HEK293 (cell line): ENCODE results near the gene CWF19L1.

Source experiments
- CTCF ChIA-PET: fragments of 350-600 bp; formaldehyde crosslinking; extraction: SDS; loops from one replicate; lab custom pipeline; 2021; ENCODE audit warnings: antibody characterized with exemption; lab: Yijun Ruan, JAX
- POLR2A ChIA-PET: fragments of 300-600 bp; formaldehyde crosslinking; extraction: SDS; loops from one replicate; lab custom pipeline; 2020; ENCODE audit warnings: antibody characterized with exemption, inconsistent platforms; lab: Yijun Ruan, JAX
- H3K27ac ChIP-seq: fragments of 200-500 bp; sonication (Bioruptor generic); 2 replicates; pipeline ENCODE4 v1.5.1; 2014; ENCODE audit warnings: low read depth, low read length, control low read depth, inconsistent platforms; ENCODE audit errors: extremely low read depth
- H3K36me3 ChIP-seq, 2 experiments: fragments of 200-500 bp in 1 of 2; sonication (Bioruptor generic) in 1 of 2; 1 replicate in 1 of 2; 2 replicates in 1 of 2; pipeline ENCODE4 v1.5.1; 2014 to 2017; ENCODE audit warnings: inconsistent platforms in 2 of 2, low read length in 2 of 2; ENCODE audit not compliant: control insufficient read depth in 2 of 2, insufficient read depth in 1 of 2
- H3K4me1 ChIP-seq: fragments of 200-500 bp; sonication (Bioruptor generic); 2 replicates; pipeline ENCODE4 v1.5.1; 2014; ENCODE audit warnings: mild to moderate bottlenecking, low read length, inconsistent platforms; ENCODE audit not compliant: control insufficient read depth, insufficient read depth
- H3K4me3 ChIP-seq: 2 replicates; pipeline ENCODE4 v1.5.1; 2011; ENCODE audit warnings: low read depth, mild to moderate bottlenecking, control low read depth, low read length, moderate library complexity
- H3K9me3 ChIP-seq: fragments of 200-500 bp; sonication (Bioruptor generic); 2 replicates; pipeline ENCODE4 v1.5.1; 2014; ENCODE audit warnings: low read depth, low read length, inconsistent platforms; ENCODE audit not compliant: control insufficient read depth, insufficient read depth
- HOXD13 ChIP-seq: sonication (generic); formaldehyde crosslinking; IDR thresholded peaks from 2 replicates; pipeline ENCODE4 v1.8.0; 2022; ENCODE audit warnings: missing genetic modification reagents, borderline replicate concordance
- KLF7 ChIP-seq: fragments of 450-650 bp; formaldehyde crosslinking; IDR thresholded peaks from 2 replicates; pipeline ENCODE4 v1.5.1; 2016; ENCODE audit warnings: missing biosample characterization, missing genetic modification characterization, borderline replicate concordance
- PRDM1 ChIP-seq: fragments of 450-650 bp; formaldehyde crosslinking; IDR thresholded peaks from 2 replicates; pipeline ENCODE4; 2016; ENCODE audit warnings: missing biosample characterization, missing genetic modification characterization
- ZBTB17 ChIP-seq: fragments of 450-650 bp; formaldehyde crosslinking; IDR thresholded peaks from 2 replicates; pipeline ENCODE4 v1.5.1; 2016; ENCODE audit warnings: missing biosample characterization, missing genetic modification characterization
- ZNF121 ChIP-seq: fragments of 450-650 bp; formaldehyde crosslinking; IDR thresholded peaks from 2 replicates; pipeline ENCODE4 v1.5.1; 2016; ENCODE audit warnings: missing biosample characterization, missing genetic modification characterization
- ZNF138 ChIP-seq: fragments of 450-650 bp; formaldehyde crosslinking; IDR thresholded peaks from 2 replicates; pipeline ENCODE4 v1.5.1; 2016; ENCODE audit warnings: missing biosample characterization, missing genetic modification characterization, borderline replicate concordance
- ZNF2 ChIP-seq: fragments of 450-650 bp; formaldehyde crosslinking; IDR thresholded peaks from 2 replicates; pipeline ENCODE4 v1.5.1; 2016; ENCODE audit warnings: missing biosample characterization, missing genetic modification characterization
- ZNF221 ChIP-seq: fragments of 450-650 bp; formaldehyde crosslinking; IDR thresholded peaks from 2 replicates; pipeline ENCODE4 v1.5.1; 2017; ENCODE audit warnings: missing biosample characterization, missing genetic modification characterization, borderline replicate concordance
- ZNF335 ChIP-seq: fragments of 450-650 bp; formaldehyde crosslinking; conservative IDR thresholded peaks from 2 replicates; pipeline ENCODE4 v1.5.1; 2016; ENCODE audit warnings: missing biosample characterization, missing genetic modification characterization
- ZNF37A ChIP-seq: fragments of 450-650 bp; IDR thresholded peaks from 2 replicates; pipeline ENCODE4 v1.5.1; 2018; ENCODE audit warnings: missing biosample characterization, missing genetic modification characterization
- ZNF426 ChIP-seq: fragments of 450-650 bp; formaldehyde crosslinking; IDR thresholded peaks from 2 replicates; pipeline ENCODE4 v1.5.1; 2017; ENCODE audit warnings: missing biosample characterization, missing genetic modification characterization, mild to moderate bottlenecking, inconsistent platforms, moderate library complexity
- ZNF501 ChIP-seq: fragments of 450-650 bp; formaldehyde crosslinking; IDR thresholded peaks from 2 replicates; pipeline ENCODE4 v1.5.1; 2016; ENCODE audit warnings: missing biosample characterization, missing genetic modification characterization
- ZNF529 ChIP-seq: fragments of 450-650 bp; formaldehyde crosslinking; IDR thresholded peaks from 2 replicates; pipeline ENCODE4 v1.5.1; 2017; ENCODE audit warnings: missing genetic modification characterization, missing biosample characterization; ENCODE audit not compliant: insufficient replicate concordance
- ZNF585B ChIP-seq: fragments of 450-650 bp; formaldehyde crosslinking; IDR thresholded peaks from 2 replicates; pipeline ENCODE4 v1.5.1; 2016; ENCODE audit warnings: missing biosample characterization, missing genetic modification characterization
- ZNF600 ChIP-seq: fragments of 450-650 bp; formaldehyde crosslinking; IDR thresholded peaks from 2 replicates; pipeline ENCODE4 v1.5.1; 2016; ENCODE audit warnings: missing biosample characterization, missing genetic modification characterization
- ZNF623 ChIP-seq: fragments of 450-650 bp; formaldehyde crosslinking; IDR thresholded peaks from 2 replicates; pipeline ENCODE4 v1.5.1; 2016; ENCODE audit warnings: missing biosample characterization, missing genetic modification characterization
- ZNF747 ChIP-seq: fragments of 450-650 bp; formaldehyde crosslinking; IDR thresholded peaks from 2 replicates; pipeline ENCODE4 v1.5.1; 2016; ENCODE audit warnings: missing biosample characterization, missing genetic modification characterization
- ZNF768 ChIP-seq: fragments of 450-650 bp; formaldehyde crosslinking; IDR thresholded peaks from 2 replicates; pipeline ENCODE4 v1.5.1; 2018; ENCODE audit warnings: missing biosample characterization, mild to moderate bottlenecking, missing genetic modification characterization
- TF ChIP-seq, protein P1 (sequence below): fragments of 450-650 bp; formaldehyde crosslinking; IDR thresholded peaks from 2 replicates; pipeline ENCODE4 v1.5.1; 2017; ENCODE audit warnings: missing biosample characterization, missing genetic modification characterization
- TF ChIP-seq, protein P2 (sequence below): fragments of 450-650 bp; formaldehyde crosslinking; IDR thresholded peaks from 2 replicates; pipeline ENCODE4 v1.5.1; 2016; ENCODE audit warnings: missing biosample characterization, missing genetic modification characterization
- TF ChIP-seq, protein P3 (sequence below): fragments of 450-650 bp; formaldehyde crosslinking; IDR thresholded peaks from 2 replicates; pipeline ENCODE4 v1.5.1; 2016; ENCODE audit warnings: missing biosample characterization, missing genetic modification characterization
- TF ChIP-seq, protein P4 (sequence below): fragments of 450-650 bp; formaldehyde crosslinking; IDR thresholded peaks from 2 replicates; pipeline ENCODE4 v1.5.1; 2016; ENCODE audit warnings: missing biosample characterization, missing genetic modification characterization
- TF ChIP-seq, protein P5 (sequence below): fragments of 450-650 bp; formaldehyde crosslinking; IDR thresholded peaks from 2 replicates; pipeline ENCODE4 v1.5.1; 2016; ENCODE audit warnings: missing biosample characterization, missing genetic modification characterization

Gene CWF19L1

DNA sequence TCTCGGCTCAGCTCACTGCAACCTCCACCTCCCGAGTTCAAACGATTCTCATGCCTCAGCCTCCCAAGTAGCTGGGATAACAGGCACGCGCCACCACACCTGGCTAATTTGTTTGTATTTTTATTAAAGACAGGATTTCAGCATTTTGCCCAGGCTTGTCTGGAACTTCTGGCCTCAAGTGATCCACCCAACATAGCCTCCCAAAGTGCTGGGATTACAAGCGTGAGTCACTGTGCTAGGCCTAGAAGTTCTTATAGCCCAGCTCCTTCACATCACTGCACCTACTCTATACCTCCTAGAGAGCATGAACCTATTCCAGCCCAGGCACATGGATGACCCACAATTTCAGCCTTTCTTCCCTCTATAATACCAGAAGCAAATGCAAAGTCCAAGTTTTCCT lies 20.3 kb upstream of the CWF19L1 start:
- TF ChIP-seq ZNF600 (tag by site-specific recombination) (no peak), ZBTB17 (tag by site-specific recombination) (no peak), ZNF426 (tag by site-specific recombination) (no peak), ZNF2 (tag by site-specific recombination) (no peak), HOXD13 (no peak), ZNF747 (tag by site-specific recombination) (no peak), PRDM1 (tag by site-specific recombination) (no peak), ZNF623 (tag by site-specific recombination) (no peak), ZNF121 (no peak), ZNF37A (tag by site-specific recombination) (no peak), ZNF138 (tag by site-specific recombination) (no peak)
- TF ChIP-seq, protein P1, sequence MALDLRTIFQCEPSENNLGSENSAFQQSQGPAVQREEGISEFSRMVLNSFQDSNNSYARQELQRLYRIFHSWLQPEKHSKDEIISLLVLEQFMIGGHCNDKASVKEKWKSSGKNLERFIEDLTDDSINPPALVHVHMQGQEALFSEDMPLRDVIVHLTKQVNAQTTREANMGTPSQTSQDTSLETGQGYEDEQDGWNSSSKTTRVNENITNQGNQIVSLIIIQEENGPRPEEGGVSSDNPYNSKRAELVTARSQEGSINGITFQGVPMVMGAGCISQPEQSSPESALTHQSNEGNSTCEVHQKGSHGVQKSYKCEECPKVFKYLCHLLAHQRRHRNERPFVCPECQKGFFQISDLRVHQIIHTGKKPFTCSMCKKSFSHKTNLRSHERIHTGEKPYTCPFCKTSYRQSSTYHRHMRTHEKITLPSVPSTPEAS (tag by site-specific recombination): no peak
- TF ChIP-seq, protein P2, sequence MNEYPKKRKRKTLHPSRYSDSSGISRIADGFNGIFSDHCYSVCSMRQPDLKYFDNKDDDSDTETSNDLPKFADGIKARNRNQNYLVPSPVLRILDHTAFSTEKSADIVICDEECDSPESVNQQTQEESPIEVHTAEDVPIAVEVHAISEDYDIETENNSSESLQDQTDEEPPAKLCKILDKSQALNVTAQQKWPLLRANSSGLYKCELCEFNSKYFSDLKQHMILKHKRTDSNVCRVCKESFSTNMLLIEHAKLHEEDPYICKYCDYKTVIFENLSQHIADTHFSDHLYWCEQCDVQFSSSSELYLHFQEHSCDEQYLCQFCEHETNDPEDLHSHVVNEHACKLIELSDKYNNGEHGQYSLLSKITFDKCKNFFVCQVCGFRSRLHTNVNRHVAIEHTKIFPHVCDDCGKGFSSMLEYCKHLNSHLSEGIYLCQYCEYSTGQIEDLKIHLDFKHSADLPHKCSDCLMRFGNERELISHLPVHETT (tag by site-specific recombination): no peak
- POLR2A ChIA-PET: no interaction called here
- no peak overlapping the region for H3K27ac ChIP-seq
- H3K9me3 ChIP-seq: no peaks in the 10 kb centered on the region
- H3K4me1 ChIP-seq: no peaks in the 10 kb centered on the region; the same call in 1 of the 2 replicates
- CTCF ChIA-PET: no interaction called here
- peaks cover 12 to 16% of the 10 kb centered on the region in 2 experiments for H3K36me3 ChIP-seq
- no peak overlapping the region for H3K4me3 ChIP-seq

DNA sequence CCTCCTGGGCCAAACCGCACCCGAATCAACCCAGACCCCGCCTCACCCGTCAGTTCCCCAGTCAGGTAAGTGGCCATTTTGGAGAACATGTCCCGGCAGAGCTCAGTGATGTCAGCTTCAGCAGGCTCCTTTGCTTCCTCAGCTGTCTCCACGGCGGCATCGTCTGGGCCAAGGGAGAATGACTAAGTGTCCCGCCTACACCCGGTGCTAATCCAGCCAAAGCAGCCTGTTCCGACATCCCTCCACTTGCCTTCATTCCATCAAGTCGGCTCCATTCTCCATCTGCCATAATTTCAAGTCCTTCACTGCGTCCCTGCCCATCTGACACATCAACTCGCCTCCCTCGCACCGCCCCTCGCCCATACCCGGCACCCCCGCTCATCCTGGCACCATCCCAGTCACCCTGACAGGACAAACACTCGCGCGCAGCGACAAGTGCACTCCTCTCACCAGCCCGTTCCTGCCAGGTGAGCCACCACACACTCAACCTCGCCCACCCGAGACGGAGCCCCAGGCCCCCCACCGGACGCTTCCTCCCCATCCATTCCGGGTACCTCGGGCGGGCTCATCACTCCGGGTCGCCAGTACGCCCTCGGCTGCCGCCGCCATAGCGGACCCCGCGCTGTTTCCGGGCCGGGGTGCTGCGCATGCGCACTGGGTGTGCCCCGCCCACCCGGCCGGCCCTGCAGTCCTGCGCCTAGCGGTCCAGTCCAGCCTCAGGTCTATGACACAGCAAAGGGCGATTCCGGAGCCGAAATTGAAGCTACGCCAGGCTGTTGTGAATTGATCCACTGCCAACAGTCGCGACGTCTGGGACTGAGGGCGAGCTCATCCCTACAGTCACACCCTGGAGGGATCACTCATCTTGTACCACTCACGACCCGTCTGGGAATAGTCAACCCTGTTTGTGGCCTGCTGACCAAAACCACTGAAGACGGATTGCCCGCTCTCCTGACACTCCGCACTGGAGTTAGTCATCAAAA lies 18.9 kb upstream of the CWF19L1 start, which contains the start of gene BLOC1S2:
TSS of gene BLOC1S2 (minus strand) at position 630 of the 983 bp plus-strand sequence. CDS start at position 609, 21 bp downstream.
- ChIA-PET CTCF (interaction anchor here (0.7 to 0.9 kb wide), 2 partner anchors 233 to 604 kb away, joined by 3 read pairs; no protein-coding TSS in a partner anchor), POLR2A (interaction anchor here (0.6 to 1.6 kb wide), 9 partner anchors 13 to 528 kb away, joined by 3 to 8 read pairs (median 4); partner anchors contain the start of gene SCD)
- no peaks in the 10 kb centered on the region for H3K9me3 ChIP-seq
- H3K36me3 ChIP-seq: peaks cover 21 to 28% of the 10 kb centered on the region in 2 experiments
- peak within 1 kb of the TSS; percentile 88 for H3K27ac ChIP-seq
- no peaks in the 10 kb centered on the region; the same call in 1 of the 2 replicates for H3K4me1 ChIP-seq
- H3K4me3 ChIP-seq: peak within 1 kb of the TSS; percentile 74
- TF ChIP-seq ZNF768 (tag by site-specific recombination) (no peak; the same call in 1 of the 2 replicates), ZNF221 (tag by site-specific recombination) (no peak), KLF7 (tag by site-specific recombination) (peak; percentile 84; the same call in 1 of the 2 replicates), ZNF529 (tag by site-specific recombination) (no peak), ZNF335 (tag by site-specific recombination) (peak; percentile 99), ZNF585B (tag by site-specific recombination) (no peak), ZNF501 (peak; percentile 99)
- TF ChIP-seq, protein P3, sequence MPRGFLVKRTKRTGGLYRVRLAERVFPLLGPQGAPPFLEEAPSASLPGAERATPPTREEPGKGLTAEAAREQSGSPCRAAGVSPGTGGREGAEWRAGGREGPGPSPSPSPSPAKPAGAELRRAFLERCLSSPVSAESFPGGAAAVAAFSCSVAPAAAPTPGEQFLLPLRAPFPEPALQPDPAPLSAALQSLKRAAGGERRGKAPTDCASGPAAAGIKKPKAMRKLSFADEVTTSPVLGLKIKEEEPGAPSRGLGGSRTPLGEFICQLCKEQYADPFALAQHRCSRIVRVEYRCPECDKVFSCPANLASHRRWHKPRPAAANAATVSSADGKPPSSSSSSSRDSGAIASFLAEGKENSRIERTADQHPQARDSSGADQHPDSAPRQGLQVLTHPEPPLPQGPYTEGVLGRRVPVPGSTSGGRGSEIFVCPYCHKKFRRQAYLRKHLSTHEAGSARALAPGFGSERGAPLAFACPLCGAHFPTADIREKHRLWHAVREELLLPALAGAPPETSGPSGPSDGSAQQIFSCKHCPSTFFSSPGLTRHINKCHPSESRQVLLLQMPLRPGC (tag by site-specific recombination): no peak; the same call in none of the 2 replicates
- TF ChIP-seq, protein P2 (tag by site-specific recombination): peak; percentile 91
- TF ChIP-seq, protein P4, sequence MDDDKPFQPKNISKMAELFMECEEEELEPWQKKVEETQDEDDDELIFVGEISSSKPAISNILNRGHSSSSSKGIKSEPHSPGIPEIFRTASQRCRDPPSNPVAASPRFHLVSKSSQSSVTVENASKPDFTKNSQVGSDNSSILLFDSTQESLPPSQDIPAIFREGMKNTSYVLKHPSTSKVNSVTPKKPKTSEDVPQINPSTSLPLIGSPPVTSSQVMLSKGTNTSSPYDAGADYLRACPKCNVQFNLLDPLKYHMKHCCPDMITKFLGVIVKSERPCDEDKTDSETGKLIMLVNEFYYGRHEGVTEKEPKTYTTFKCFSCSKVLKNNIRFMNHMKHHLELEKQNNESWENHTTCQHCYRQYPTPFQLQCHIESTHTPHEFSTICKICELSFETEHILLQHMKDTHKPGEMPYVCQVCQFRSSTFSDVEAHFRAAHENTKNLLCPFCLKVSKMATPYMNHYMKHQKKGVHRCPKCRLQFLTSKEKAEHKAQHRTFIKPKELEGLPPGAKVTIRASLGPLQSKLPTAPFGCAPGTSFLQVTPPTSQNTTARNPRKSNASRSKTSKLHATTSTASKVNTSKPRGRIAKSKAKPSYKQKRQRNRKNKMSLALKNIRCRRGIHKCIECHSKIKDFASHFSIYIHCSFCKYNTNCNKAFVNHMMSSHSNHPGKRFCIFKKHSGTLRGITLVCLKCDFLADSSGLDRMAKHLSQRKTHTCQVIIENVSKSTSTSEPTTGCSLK (tag by site-specific recombination): no peak
- TF ChIP-seq, protein P5, sequence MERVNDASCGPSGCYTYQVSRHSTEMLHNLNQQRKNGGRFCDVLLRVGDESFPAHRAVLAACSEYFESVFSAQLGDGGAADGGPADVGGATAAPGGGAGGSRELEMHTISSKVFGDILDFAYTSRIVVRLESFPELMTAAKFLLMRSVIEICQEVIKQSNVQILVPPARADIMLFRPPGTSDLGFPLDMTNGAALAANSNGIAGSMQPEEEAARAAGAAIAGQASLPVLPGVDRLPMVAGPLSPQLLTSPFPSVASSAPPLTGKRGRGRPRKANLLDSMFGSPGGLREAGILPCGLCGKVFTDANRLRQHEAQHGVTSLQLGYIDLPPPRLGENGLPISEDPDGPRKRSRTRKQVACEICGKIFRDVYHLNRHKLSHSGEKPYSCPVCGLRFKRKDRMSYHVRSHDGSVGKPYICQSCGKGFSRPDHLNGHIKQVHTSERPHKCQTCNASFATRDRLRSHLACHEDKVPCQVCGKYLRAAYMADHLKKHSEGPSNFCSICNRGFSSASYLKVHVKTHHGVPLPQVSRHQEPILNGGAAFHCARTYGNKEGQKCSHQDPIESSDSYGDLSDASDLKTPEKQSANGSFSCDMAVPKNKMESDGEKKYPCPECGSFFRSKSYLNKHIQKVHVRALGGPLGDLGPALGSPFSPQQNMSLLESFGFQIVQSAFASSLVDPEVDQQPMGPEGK (tag by site-specific recombination): peak; percentile 99
